HG02885 (cell line): ENCODE results near the gene GNB3.
"Not testable (repeated sequence)": the region's sequence is repeated elsewhere in the genome, so short reads cannot be mapped to it uniquely, and the experiment has no call there.

Source experiments
- ATAC-seq: cut with Tn5 transposase; IDR thresholded peaks from one replicate; pipeline ENCODE4 v1.9.1; 2021; ENCODE audit warnings: mild to moderate bottlenecking; ENCODE audit not compliant: unreplicated experiment, poor library complexity

GNB3 gene

DNA sequence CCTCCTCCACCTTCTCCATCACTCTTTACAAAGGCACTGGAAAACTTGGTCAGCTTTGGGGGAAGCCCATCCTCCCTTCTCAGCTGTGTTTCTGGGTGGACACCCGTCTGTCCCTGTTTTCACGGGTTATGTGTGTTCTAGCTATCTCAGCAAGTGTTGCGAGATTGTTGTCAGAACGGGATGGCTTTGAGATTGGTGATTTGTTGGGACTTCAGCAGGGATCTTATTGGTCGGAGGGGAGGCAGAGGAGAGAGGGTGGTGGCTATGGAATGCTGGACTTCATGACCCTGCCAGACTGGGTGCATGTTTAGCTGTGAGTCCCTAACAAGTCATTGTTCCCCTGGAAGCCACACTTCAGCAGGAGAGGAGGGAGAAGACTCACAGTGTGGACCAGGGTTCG lies 13.3 kb downstream of the GNB3 start:
- no peak for ATAC-seq

DNA sequence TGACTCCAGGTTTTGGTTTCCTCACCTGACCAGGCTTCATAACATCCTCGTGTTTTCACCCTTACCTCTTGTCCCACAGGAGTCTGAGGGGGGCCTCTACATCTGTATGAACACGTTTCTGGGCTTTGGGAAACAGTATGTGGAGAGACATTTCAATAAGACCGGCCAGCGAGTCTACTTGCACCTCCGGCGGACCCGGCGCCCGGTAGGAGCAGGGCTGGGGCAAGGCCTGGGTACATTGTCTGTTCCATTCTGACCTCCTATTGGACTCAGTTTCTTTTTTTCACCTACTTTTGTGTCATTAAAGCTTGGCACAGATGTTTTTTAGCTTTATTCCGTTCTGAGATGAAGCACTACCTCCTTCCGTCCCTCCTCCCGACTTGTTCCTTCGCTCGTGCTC lies 14.6 kb downstream of the GNB3 start:
- ATAC-seq = no peak

DNA sequence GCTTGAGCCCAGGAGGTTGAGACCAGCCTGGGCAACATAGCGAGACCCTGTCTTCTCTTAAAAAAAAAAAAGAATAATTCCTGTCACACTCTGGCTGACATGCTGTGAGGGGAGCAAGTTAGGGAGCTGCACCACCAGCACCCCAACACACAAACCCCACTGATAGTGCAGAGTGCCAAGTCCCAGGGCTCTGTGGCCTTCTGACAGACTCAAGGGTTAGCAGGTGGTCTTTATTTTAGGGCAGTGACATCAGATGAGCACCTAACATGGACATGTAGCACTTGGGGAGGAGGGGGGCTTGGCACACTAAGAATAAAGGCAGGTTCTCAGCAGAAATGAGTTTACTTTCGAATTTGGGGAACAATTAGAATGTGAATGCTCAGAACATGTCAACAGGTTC lies 18.1 kb downstream of the GNB3 start:
- ATAC-seq = no peak

DNA sequence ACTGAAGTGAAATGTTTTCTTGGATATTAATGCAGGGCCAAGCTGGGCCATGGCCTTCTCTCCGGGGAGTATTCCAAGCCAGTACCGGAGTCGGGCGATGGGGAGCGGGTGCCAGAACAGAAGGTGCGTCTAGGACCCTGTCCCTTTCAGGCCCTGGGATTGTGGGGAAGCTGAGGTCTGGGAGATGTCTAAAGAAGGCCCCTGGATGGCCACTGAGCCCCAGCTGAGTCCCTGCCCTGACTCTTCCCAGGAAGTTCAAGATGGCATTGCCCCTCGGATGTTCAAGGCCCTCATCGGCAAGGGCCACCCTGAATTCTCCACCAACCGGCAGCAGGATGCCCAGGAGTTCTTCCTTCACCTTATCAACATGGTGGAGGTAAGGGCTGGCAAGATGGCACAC lies 19.4 kb downstream of the GNB3 start:
- no peak for ATAC-seq

DNA sequence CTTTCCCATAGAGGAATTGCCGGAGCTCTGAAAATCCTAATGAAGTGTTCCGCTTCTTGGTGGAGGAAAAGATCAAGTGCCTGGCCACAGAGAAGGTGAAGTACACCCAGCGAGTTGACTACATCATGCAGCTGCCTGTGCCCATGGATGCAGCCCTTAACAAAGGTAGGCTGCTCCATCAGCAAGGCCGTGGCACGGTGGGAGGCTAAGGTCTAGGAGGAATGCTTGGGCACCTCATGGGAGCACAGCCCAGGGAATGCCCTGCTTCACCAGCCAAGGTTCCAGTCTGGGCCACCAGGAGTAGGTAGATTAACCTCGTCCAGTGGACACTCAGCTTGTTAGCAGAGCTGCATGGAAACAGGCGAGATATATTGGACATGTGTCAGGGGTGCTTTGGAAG lies 20.2 kb downstream of the GNB3 start:
- ATAC-seq = no peak

DNA sequence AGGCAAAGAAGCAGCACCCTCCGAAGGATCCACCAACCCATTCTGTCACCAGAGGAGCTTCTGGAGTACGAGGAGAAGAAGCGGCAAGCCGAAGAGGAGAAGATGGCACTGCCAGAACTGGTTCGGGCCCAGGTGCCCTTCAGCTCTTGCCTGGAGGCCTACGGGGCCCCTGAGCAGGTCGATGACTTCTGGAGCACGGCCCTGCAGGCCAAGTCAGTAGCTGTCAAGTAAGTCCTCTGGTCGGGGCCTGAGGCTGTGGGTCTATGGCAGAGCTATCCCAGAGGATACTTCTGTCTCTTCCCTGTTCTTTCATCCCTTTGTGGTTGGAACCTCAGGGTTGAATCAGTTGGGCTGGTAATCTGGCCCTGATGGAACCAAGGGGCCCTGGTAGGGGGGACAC lies 20.7 kb downstream of the GNB3 start:
- ATAC-seq = no peak

DNA sequence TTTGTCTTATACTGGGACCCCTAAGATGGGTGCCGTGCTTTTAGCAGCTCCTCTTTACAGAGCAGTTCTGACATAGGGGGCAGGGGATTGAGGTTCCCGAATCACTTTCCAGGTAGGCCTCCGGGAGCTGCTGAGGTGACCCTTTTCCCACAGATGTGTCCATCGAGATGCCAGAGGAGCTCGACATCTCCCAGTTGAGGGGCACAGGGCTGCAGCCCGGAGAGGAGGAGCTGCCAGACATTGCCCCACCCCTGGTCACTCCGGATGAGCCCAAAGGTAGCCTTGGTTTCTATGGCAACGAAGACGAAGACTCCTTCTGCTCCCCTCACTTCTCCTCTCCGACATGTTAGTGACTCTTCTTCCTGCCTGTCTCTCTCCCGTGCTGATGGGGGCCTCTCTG lies 22.3 kb downstream of the GNB3 start:
- no peak for ATAC-seq

DNA sequence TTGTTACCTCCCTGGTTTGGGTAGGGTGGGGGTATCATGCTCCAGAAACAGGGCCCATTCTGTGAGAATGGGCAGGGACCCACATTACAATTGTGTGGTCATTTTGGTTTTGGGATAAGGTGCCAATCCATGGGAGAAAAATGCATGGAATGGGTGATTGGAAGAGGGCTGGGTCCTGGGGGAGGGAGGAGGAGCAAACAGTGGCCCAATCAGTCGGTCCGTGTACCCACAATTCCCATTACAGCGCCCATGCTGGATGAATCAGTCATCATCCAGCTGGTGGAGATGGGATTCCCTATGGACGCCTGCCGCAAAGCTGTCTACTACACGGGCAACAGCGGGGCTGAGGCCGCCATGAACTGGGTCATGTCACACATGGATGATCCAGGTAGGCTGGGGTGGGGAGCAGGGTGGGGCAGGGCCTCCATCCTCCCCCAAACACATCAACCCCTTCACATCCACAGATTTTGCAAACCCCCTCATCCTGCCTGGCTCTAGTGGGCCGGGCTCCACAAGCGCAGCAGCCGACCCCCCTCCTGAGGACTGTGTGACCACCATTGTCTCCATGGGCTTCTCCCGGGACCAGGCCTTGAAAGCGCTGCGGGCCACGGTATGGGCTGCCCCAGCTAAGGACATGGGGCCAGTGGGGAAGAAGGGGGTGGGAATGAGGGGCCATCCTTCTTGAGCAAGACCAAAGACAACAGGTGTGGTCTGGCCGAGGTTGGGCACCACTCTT lies 23.0 kb downstream of the GNB3 start:
- no peak for ATAC-seq

DNA sequence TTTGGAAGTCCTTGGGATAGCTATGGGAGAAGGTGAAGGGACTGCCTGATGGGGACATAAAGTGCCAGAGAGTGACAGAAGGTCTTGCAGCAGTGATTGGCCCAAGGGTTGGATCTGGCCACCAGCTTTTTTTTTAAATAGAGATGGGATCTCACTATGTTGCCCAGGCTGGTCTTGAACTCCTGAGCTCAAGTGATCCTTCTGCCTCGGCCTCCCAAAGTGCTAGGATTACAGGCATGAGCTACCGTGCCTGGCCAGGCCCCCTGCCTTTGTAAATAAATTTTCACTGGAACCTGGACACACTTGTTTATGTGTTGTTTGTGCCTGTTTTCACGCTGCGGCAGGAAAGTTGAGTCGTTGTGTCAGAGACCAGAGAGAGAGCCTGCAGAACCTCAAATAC lies 24.6 kb downstream of the GNB3 start:
- ATAC-seq = not testable (repeated sequence)

DNA sequence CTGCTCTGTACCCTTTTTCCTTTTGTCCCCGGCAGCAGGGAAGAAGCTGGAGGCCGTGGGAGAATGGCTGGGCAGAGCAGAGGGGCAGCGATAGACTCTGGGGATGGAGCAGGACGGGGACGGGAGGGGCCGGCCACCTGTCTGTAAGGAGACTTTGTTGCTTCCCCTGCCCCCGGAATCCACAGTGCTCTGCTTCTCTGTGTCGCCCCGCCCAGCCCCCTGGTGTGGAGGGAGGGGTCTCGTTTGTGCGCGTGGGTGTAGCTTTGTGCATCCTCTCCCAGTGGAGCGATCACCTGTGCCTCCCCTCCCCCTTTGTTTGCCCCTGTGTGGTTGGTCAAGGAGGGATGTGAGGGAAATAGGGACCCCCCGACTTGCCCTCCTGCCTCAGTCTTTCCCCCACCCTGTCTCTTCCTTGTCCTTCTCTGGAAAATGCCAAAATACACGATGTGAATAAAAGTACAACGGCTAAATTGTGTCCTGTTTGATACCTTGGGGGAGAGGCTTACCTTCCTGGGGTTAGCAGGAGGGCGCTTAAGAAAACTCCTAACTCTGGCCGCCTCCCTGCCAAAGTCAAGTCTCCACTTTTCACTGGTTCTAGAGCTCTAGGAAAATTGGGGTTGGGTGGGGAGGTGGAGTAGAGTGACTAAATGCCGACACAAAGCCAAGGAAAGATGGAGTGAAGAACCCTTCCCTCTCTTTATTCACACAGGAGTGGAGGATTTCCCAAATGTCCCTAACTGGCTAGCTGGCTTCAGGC lies 25.6 kb downstream of the GNB3 start:
- no peak for ATAC-seq

DNA sequence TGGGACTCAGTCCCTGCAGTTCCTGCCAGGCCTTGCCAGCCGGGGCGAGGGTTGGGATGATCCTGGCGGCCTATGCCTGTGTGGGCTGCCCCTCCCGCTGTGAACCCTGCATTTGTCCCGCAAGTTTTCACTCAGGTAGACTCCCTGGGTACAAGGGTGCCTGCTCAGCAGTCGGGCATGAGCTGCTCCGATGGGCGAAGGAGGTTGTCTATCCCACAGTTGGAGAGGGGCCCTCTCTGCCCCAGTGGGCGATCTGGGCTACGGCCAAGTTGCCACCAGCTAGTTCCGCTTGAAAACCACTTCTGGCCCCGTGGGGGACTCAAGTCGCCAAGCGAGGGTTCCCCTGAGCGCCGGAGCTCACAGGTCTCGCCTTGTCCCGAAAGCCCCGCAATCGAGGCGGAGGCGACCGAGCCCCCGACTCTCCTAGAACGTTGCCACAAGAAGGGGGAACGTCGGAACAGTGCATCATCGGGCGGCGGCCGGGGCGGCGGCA lies 26.2 kb downstream of the GNB3 start:
- peak; percentile 2 for ATAC-seq

DNA sequence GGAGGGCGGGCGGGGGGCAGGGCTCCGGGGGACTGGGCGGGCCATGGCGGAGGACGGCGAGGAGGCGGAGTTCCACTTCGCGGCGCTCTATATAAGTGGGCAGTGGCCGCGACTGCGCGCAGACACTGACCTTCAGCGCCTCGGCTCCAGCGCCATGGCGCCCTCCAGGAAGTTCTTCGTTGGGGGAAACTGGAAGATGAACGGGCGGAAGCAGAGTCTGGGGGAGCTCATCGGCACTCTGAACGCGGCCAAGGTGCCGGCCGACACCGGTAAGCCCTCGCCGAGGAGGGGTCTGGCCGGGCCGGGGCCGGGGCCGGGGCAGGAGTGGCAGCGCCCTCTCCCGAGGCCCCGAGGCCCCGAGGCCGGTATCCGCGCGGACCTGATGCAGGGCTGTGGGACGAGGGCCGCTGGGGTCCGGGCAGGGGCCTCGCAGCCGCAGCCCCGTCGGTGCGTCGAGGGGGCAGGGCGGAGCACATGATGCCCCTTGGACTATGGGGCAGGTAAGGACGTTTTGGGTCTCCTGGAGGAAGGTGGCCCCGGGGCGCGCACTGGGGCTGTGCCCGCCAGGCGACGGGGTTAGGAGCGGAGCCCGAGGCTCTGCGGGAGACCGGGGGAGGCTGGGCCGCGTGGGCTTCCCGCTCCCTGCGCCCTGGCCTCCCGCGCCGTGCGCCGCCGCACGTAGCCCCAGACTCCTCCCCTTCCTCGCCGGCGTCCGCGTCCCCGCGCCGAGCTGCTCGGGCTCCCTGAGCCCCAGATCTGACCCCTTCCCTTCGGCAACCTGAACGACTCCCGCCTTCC lies 26.9 kb downstream of the GNB3 start, which contains the start of gene TPI1:
TSS of gene TPI1 (plus strand) at position 119 of the 798 bp plus-strand sequence. CDS start at position 155, 36 bp downstream.
- peak; percentile 67 for ATAC-seq

DNA sequence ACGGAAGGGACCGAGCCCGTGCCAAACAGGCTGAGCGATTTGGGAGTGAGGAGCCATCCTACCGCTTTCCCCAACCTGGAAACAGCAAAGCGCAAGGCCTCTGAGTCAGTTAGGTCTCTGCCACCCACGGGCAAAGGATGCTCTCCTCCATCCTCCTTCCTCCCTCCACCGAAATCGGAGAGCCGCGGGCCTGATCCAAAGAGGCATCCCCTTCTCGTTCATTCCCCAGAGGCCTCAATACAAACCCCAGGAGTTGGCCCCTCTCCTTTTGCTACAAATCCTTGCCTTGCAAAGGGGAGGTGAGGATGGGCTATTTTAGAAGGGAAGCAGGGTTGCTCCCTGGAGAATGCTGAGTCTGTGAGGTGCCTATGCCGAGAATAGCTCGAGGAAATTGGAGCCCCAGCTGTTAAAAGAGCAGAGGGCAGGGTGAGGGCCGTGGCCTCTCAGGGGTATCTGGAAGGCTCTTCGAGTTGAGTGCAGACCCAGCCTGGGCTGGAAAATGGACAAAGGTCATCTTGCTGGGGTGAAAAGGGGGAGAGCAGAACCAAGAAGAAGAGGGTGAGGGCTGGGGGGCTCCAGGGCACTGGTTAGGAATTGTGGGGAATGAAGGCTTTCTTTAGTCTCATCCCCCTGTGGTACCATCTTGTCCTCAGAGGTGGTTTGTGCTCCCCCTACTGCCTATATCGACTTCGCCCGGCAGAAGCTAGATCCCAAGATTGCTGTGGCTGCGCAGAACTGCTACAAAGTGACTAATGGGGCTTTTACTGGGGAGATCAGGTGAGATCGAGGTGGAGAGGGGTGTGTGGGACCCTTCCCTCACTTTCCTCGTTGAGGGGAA lies 27.7 kb downstream of the GNB3 start:
- no peak for ATAC-seq

DNA sequence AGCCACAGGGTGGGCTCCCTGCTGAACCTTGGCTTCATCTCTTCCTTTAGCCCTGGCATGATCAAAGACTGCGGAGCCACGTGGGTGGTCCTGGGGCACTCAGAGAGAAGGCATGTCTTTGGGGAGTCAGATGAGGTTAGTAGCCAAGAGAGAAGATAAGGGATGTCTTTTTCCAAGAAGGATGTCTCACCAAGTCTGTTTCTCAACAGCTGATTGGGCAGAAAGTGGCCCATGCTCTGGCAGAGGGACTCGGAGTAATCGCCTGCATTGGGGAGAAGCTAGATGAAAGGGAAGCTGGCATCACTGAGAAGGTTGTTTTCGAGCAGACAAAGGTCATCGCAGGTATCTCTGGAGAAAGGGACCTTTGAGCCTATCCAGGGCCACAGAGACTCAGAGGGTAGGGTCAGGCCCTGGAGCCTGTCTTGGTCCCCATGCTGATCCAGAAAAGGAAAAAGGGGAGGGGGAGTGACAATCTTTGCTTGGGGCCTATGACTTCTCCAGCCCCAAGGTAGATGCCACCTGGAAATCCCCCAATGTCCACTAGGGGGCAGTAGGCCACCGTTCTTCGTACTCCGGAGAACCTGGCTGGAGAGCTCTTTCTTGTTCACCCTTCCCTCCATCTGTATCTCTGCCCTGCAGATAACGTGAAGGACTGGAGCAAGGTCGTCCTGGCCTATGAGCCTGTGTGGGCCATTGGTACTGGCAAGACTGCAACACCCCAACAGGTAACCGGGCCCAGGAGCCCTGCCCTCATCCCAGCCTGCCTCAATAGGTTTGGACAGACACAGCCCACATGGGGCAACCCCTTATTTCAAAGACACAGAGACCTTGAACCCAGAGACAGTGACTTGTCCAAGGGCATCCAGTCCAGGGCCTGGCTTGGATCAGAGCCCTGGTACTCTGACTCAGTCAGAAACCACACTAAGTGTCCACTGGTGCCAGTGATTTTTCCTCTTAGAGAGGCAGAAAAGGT lies 28.6 kb downstream of the GNB3 start:
- no peak for ATAC-seq

DNA sequence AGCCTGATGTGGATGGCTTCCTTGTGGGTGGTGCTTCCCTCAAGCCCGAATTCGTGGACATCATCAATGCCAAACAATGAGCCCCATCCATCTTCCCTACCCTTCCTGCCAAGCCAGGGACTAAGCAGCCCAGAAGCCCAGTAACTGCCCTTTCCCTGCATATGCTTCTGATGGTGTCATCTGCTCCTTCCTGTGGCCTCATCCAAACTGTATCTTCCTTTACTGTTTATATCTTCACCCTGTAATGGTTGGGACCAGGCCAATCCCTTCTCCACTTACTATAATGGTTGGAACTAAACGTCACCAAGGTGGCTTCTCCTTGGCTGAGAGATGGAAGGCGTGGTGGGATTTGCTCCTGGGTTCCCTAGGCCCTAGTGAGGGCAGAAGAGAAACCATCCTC lies 29.6 kb downstream of the GNB3 start:
- not testable (repeated sequence) for ATAC-seq

DNA sequence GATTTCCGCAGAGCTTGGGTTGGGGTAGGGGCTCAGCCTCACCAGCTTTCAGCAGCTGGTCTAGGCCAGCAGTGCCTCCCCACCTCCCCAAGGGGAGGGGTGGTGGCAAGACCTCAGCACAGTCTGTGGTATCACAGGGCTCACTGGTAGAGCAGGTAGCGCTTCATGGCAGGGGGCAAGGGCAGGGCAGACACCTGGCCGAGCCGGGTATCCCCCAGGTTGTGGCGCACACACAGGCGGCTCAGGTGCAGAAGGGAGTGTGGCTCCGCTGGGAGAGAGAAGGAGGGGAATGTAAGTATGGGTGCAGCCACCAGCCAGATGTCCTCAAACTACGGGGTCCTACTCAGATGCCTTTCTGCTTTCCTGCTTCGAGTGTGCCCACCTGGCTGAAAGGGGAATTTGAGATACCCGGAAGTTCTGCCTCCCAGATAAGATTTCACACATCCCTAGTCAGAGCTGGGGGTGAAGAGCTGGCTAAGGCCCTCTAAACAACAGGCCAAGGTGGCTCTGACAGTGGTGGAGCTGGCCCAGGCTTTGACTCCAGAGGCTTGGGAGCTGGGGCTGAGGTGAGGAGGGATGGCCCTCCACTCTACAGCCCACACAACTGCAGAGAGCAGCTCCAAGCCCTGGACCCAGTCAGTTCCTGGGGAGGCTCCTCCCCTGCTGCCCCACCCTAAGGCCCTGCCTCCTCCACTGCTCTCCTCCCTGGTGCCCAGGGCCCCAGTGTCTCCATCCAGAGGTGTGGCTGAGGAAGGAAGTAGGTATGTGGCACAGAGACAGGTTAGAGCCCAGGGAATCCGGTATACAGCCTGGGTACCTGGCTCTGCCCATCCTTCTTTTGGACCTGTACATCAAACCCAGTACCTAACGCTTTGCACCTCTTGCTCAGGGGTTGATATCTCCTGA lies 30.6 kb downstream of the GNB3 start:
- no peak for ATAC-seq

DNA sequence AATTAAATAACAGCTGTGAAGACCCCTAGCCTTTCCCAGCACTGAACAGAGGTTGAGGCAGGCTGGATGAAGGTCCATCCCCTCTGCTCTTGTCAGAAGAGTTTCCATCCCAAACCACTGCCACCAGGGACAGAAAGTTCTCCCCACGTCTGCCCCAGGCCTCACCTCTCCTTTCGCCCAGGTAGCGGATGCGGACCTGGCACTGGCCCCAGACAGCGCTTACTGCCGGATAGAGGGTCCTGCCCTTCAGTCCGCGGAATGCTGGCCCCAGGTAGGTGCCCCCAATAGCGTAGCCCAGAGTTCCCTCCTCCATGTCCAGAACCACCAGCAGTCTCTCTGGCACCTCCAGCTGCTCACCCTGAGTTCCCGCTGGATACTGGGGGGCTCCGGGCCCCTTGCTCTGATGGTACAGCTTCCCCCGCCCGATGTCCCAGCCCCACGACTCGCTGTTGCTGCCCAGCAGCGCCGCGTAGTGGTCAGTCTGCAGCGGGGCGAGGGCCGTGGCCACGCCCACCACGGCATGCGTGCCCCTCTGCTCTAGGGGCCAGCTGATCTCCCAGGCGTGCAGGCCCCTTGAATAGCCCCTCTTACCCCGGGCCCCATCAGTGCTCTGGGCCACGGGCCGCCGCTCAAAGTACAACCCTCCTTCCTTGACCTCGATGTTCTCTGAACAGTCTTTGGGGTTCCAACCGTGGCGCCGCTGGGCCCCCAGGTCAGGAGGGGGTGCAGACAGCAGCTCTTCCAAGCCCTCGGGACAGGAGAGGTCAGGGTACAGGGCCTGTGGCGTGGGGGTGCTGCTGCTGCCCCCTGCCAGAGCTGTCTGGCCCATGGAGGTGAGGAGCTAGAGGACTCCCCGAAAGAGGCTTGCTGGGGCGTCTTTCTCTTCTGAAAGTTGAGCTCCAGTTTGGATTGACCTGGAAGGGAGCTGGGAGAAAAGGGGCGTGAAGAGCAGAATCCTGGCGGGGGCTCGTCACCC lies 31.6 kb downstream of the GNB3 start:
- peak; percentile 29 for ATAC-seq
